Esophagus squamous epithelium (tissue), 4 donors: Measurements from ENCODE around the gene IQGAP2.

Source experiments
- POLR2A ChIP-seq, 4 donors: fragments of 450-650 bp; IDR thresholded peaks; one replicate each; pipeline ENCODE4 v1.6.1; 2017; ENCODE audit warnings: antibody characterized with exemption in 4 of 4, mild to moderate bottlenecking in 4 of 4, moderate library complexity in 3 of 4
- TF ChIP-seq, protein P1 (sequence below), 6 experiments: fragments of 450-650 bp in 4 of 6; fragments of 200-600 bp in 2 of 6; sonication (generic) in 2 of 6; IDR thresholded peaks; one replicate each; pipeline ENCODE4 v1.5.1; 2016 to 2019; ENCODE audit warnings: antibody characterized with exemption in 6 of 6, mild to moderate bottlenecking in 4 of 6, moderate library complexity in 4 of 6

DNA sequence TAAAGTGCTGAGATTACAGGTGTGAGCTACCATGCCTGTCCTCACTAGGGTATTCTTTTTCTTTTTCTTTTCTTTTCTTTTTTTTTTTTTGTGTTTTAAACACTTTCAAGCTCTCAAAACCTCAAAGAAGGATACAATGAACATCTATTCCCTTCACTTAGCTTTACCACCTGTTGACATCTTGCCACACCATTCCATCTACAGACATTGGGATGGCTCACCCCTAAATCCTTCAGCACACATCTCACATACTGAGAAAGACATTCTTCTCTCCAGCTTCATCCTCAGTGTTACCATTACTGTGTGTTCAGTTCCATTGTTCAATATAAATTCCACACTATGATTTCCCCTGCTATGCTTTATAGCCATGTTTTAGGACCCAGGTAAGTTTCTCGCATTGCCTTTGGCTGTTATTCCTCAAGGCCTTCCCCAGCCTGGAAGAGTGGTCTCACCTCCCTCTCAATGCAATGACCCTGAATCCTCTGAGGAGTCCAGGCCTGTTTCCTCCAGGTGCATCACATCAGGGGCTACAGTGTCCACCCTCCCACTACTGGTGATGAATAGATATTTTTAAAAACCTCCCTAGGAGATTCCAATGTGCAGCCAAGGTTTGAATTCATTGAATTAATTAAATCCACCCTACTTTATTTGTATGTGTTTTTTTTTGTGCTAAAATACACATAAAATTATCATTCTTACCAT is 16.7 kb downstream of the IQGAP2 start:
- TF ChIP-seq, protein P1, sequence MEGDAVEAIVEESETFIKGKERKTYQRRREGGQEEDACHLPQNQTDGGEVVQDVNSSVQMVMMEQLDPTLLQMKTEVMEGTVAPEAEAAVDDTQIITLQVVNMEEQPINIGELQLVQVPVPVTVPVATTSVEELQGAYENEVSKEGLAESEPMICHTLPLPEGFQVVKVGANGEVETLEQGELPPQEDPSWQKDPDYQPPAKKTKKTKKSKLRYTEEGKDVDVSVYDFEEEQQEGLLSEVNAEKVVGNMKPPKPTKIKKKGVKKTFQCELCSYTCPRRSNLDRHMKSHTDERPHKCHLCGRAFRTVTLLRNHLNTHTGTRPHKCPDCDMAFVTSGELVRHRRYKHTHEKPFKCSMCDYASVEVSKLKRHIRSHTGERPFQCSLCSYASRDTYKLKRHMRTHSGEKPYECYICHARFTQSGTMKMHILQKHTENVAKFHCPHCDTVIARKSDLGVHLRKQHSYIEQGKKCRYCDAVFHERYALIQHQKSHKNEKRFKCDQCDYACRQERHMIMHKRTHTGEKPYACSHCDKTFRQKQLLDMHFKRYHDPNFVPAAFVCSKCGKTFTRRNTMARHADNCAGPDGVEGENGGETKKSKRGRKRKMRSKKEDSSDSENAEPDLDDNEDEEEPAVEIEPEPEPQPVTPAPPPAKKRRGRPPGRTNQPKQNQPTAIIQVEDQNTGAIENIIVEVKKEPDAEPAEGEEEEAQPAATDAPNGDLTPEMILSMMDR (IDR thresholded peaks at IDR 0.05): no peak
- no peak for TF ChIP-seq POLR2A (IDR thresholded peaks at IDR 0.05)
